Central memory CD4-positive, alpha-beta T cell (primary cell): ENCODE measurements around the gene MTF1.
"Not testable (repeated sequence)": the region's sequence is repeated elsewhere in the genome, so short reads cannot be mapped to it uniquely, and the experiment has no call there.

Experiments used
- DNase-seq: peaks from one replicate; pipeline ENCODE4 v3.0.0; 2022

MTF1 gene

GRCh38 chr1:37792943-37793686 lies 66.3 kb downstream of the MTF1 start:
- no peak for DNase-seq

GRCh38 chr1:37782491-37782890 lies 76.9 kb downstream of the MTF1 start:
- no peak for DNase-seq

GRCh38 chr1:37778654-37779053 lies 80.7 kb downstream of the MTF1 start:
- DNase-seq: no peak

GRCh38 chr1:37776946-37777516 lies 82.4 kb downstream of the MTF1 start:
- DNase-seq: no peak

GRCh38 chr1:37771440-37771839 lies 88.0 kb downstream of the MTF1 start:
- not testable (repeated sequence) for DNase-seq

- no peak for DNase-seq
Measured at GRCh38 chr1:37767488-37767887, 91.9 kb downstream of the MTF1 start.

- DNase-seq: no peak
Measured at GRCh38 chr1:37765916-37766664, 93.3 kb downstream of the MTF1 start.

GRCh38 chr1:37764888-37765441 lies 94.4 kb downstream of the MTF1 start, which contains the start of gene EPHA10:
Gene EPHA10, minus strand, starts transcription at chr1:37765120. Its CDS starts 54 bp downstream, at chr1:37765066.
- no peak for DNase-seq

- no peak for DNase-seq
Measured at GRCh38 chr1:37764414-37764825, 95.0 kb downstream of the MTF1 start.

- DNase-seq: no peak
Measured at GRCh38 chr1:37763791-37764413, 95.5 kb downstream of the MTF1 start.

- DNase-seq: no peak
Measured at GRCh38 chr1:37762516-37762915, 96.9 kb downstream of the MTF1 start.

- DNase-seq: no peak
Measured at GRCh38 chr1:37761416-37762095, 97.8 kb downstream of the MTF1 start.
